GM18520 (cell line): ENCODE measurements around the gene ETS1.

Source experiments
- ATAC-seq: cut with Tn5 transposase; IDR thresholded peaks from one replicate; pipeline ENCODE4 v1.9.1; 2021; ENCODE audit not compliant: unreplicated experiment

Gene ETS1

GRCh38 chr11:128521682-128522054, 65.7 kb downstream of the ETS1 start:
- ATAC-seq = no peak

- no peak for ATAC-seq
Measured at GRCh38 chr11:128520888-128521681, 66.3 kb downstream of the ETS1 start.

- ATAC-seq = no peak
Measured at GRCh38 chr11:128520206-128520887, 67.0 kb downstream of the ETS1 start.

- no peak for ATAC-seq
Measured at GRCh38 chr11:128519338-128519737, 68.0 kb downstream of the ETS1 start.

GRCh38 chr11:128518493-128519207, 68.7 kb downstream of the ETS1 start:
- no peak for ATAC-seq

GRCh38 chr11:128517451-128518230, 69.7 kb downstream of the ETS1 start:
- ATAC-seq = no peak

GRCh38 chr11:128516886-128517285, 70.5 kb downstream of the ETS1 start:
- ATAC-seq = no peak

- ATAC-seq = no peak
Measured at GRCh38 chr11:128515826-128516778, 71.3 kb downstream of the ETS1 start.

GRCh38 chr11:128515086-128515485, 72.3 kb downstream of the ETS1 start:
- no peak for ATAC-seq

- no peak for ATAC-seq
Measured at GRCh38 chr11:128513915-128514681, 73.3 kb downstream of the ETS1 start.

- ATAC-seq = no peak
Measured at GRCh38 chr11:128512474-128512996, 74.8 kb downstream of the ETS1 start.

- ATAC-seq = no peak
Measured at GRCh38 chr11:128511712-128512111, 75.6 kb downstream of the ETS1 start.

- ATAC-seq = no peak
Measured at GRCh38 chr11:128509621-128510389, 77.6 kb downstream of the ETS1 start.

GRCh38 chr11:128508770-128509510, 78.4 kb downstream of the ETS1 start:
- no peak for ATAC-seq

- no peak for ATAC-seq
Measured at GRCh38 chr11:128507936-128508335, 79.4 kb downstream of the ETS1 start.

GRCh38 chr11:128506999-128507611, 80.3 kb downstream of the ETS1 start:
- no peak for ATAC-seq

GRCh38 chr11:128506356-128506755, 81.0 kb downstream of the ETS1 start:
- ATAC-seq = no peak
